Ecto neural progenitor cell (in vitro differentiated cells): ENCODE measurements around the gene FKBP6.
"Not testable (repeated sequence)": the region's sequence is repeated elsewhere in the genome, so short reads cannot be mapped to it uniquely, and the experiment has no call there.

Experiments
- DNase-seq: peaks from one replicate; pipeline ENCODE4 v3.0.0-alpha.2; 2018; ENCODE audit warnings: low spot score

The FKBP6 gene

GRCh38 chr7:73358590-73359275 is 30.8 kb downstream of the FKBP6 start:
- DNase-seq: no peak

- no peak for DNase-seq
These were observed 31.3 kb downstream of the FKBP6 start for GRCh38 chr7:73359306-73359705.

- no peak for DNase-seq
These were observed 31.9 kb downstream of the FKBP6 start for GRCh38 chr7:73359746-73360375.

GRCh38 chr7:73360590-73360989 is 32.6 kb downstream of the FKBP6 start:
- DNase-seq: not testable (repeated sequence)

- DNase-seq: no peak
These were observed 35.5 kb downstream of the FKBP6 start for GRCh38 chr7:73363225-73364005.

- DNase-seq: no peak
These were observed 36.2 kb downstream of the FKBP6 start for GRCh38 chr7:73364006-73364728.

GRCh38 chr7:73366127-73366526 is 38.2 kb downstream of the FKBP6 start:
- no peak for DNase-seq

GRCh38 chr7:73366990-73367389 is 39.0 kb downstream of the FKBP6 start:
- no peak for DNase-seq

GRCh38 chr7:73369009-73369408 is 41.0 kb downstream of the FKBP6 start:
- DNase-seq: no peak

GRCh38 chr7:73369622-73370021 is 41.7 kb downstream of the FKBP6 start:
- no peak for DNase-seq

- DNase-seq: no peak
These were observed 45.8 kb downstream of the FKBP6 start for GRCh38 chr7:73373741-73374140.

- DNase-seq: not testable (repeated sequence)
These were observed 48.3 kb downstream of the FKBP6 start for GRCh38 chr7:73376262-73376661.

GRCh38 chr7:73376671-73377412 is 48.9 kb downstream of the FKBP6 start:
- DNase-seq: no peak

GRCh38 chr7:73377413-73378200 is 49.6 kb downstream of the FKBP6 start:
- not testable (repeated sequence) for DNase-seq

GRCh38 chr7:73382934-73383503 is 55.1 kb downstream of the FKBP6 start:
- DNase-seq: no peak

- DNase-seq: no peak
These were observed 59.4 kb downstream of the FKBP6 start for GRCh38 chr7:73387221-73387828.

GRCh38 chr7:73387908-73388414 is 60.0 kb downstream of the FKBP6 start:
- DNase-seq: no peak

- DNase-seq: no peak
These were observed 63.4 kb downstream of the FKBP6 start for GRCh38 chr7:73391396-73391795.

- no peak for DNase-seq
These were observed 66.5 kb downstream of the FKBP6 start for GRCh38 chr7:73394422-73394821.
